GM18868 (cell line): ENCODE measurements around the gene FGFR3.

Source experiments
- ATAC-seq: cut with Tn5 transposase; IDR thresholded peaks from one replicate; pipeline ENCODE4 v1.9.1; 2021; ENCODE audit warnings: mild to moderate bottlenecking, moderate library complexity; ENCODE audit not compliant: unreplicated experiment

FGFR3 gene

GRCh38 chr4:1769692-1770091, 23.4 kb upstream of the FGFR3 start:
- no peak for ATAC-seq

GRCh38 chr4:1770245-1770644, 22.8 kb upstream of the FGFR3 start:
- ATAC-seq: no peak

GRCh38 chr4:1770791-1771231, 22.3 kb upstream of the FGFR3 start:
- no peak for ATAC-seq

GRCh38 chr4:1771555-1772305, 21.4 kb upstream of the FGFR3 start:
- no peak for ATAC-seq

- no peak for ATAC-seq
Measured at GRCh38 chr4:1772853-1773538, 20.1 kb upstream of the FGFR3 start.

GRCh38 chr4:1773754-1774153, 19.3 kb upstream of the FGFR3 start:
- no peak for ATAC-seq

- ATAC-seq: no peak
Measured at GRCh38 chr4:1775731-1776500, 17.2 kb upstream of the FGFR3 start.

GRCh38 chr4:1776521-1777161, 16.5 kb upstream of the FGFR3 start:
- ATAC-seq: no peak

- no peak for ATAC-seq
Measured at GRCh38 chr4:1777822-1778641, 15.1 kb upstream of the FGFR3 start.

- ATAC-seq: no peak
Measured at GRCh38 chr4:1778642-1779392, 14.3 kb upstream of the FGFR3 start.

- ATAC-seq: no peak
Measured at GRCh38 chr4:1779588-1780382, 13.3 kb upstream of the FGFR3 start.

- ATAC-seq: no peak
Measured at GRCh38 chr4:1780435-1780834, 12.7 kb upstream of the FGFR3 start.

GRCh38 chr4:1783015-1783414, 10.1 kb upstream of the FGFR3 start:
- no peak for ATAC-seq

- ATAC-seq: no peak
Measured at GRCh38 chr4:1783970-1784369, 9.1 kb upstream of the FGFR3 start.

GRCh38 chr4:1784395-1784788, 8.7 kb upstream of the FGFR3 start:
- ATAC-seq: no peak

- ATAC-seq: no peak
Measured at GRCh38 chr4:1784789-1785591, 8.1 kb upstream of the FGFR3 start.

GRCh38 chr4:1785592-1785991, 7.5 kb upstream of the FGFR3 start:
- no peak for ATAC-seq
